GM18508 (cell line): Measurements from ENCODE around the gene NOXRED1.
A peak's percentile ranks its signal among the peaks of the same experiment; 100 is the strongest.
"Not testable (repeated sequence)": the region's sequence is repeated elsewhere in the genome, so short reads cannot be mapped to it uniquely, and the experiment has no call there.

Source experiments
- ATAC-seq: cut with Tn5 transposase; IDR thresholded peaks from one replicate; pipeline ENCODE4 v1.9.1; 2021; ENCODE audit warnings: moderate number of reproducible peaks; ENCODE audit not compliant: insufficient read depth, unreplicated experiment

The NOXRED1 gene

GRCh38 chr14:77423423-77423822 is at the start of gene NOXRED1:
Gene NOXRED1, minus strand, starts transcription at chr14:77423523. Its CDS starts 634 bp downstream, at chr14:77422889.
- ATAC-seq: no peak

- no peak for ATAC-seq
Observed at GRCh38 chr14:77470224-77470870, 47.0 kb upstream of the NOXRED1 start.

- ATAC-seq: no peak
Observed at GRCh38 chr14:77469539-77469938, 46.2 kb upstream of the NOXRED1 start.

- ATAC-seq: no peak
Observed at GRCh38 chr14:77469067-77469505, 45.8 kb upstream of the NOXRED1 start.

GRCh38 chr14:77467801-77468200 is 44.5 kb upstream of the NOXRED1 start:
- no peak for ATAC-seq

GRCh38 chr14:77459072-77459723 is 35.9 kb upstream of the NOXRED1 start:
- ATAC-seq: no peak

- peak; percentile 15 for ATAC-seq
Observed at GRCh38 chr14:77458249-77458950, 35.1 kb upstream of the NOXRED1 start.

GRCh38 chr14:77457522-77458248 is 34.4 kb upstream of the NOXRED1 start, which contains the start of the genes AHSA1 and VIPAS39:
Gene AHSA1, plus strand, starts transcription at chr14:77458093. Its CDS starts 97 bp downstream, at chr14:77458190.
Gene VIPAS39, minus strand, starts transcription at chr14:77457601. Its CDS starts 3,499 bp downstream, at chr14:77454102.
- ATAC-seq: peak; percentile 85

- no peak for ATAC-seq
Observed at GRCh38 chr14:77457115-77457521, 33.8 kb upstream of the NOXRED1 start.

- no peak for ATAC-seq
Observed at GRCh38 chr14:77455966-77456640, 32.8 kb upstream of the NOXRED1 start.

- ATAC-seq: no peak
Observed at GRCh38 chr14:77442196-77442595, 18.9 kb upstream of the NOXRED1 start.

GRCh38 chr14:77439861-77440260 is 16.5 kb upstream of the NOXRED1 start:
- ATAC-seq: no peak

GRCh38 chr14:77438596-77438995 is 15.3 kb upstream of the NOXRED1 start:
- ATAC-seq: no peak

GRCh38 chr14:77436042-77436441 is 12.7 kb upstream of the NOXRED1 start:
- no peak for ATAC-seq

- ATAC-seq: no peak
Observed at GRCh38 chr14:77426396-77426795, 3.1 kb upstream of the NOXRED1 start.

GRCh38 chr14:77424862-77425261 is 1.5 kb upstream of the NOXRED1 start:
- ATAC-seq: no peak

GRCh38 chr14:77421201-77421600 is 2.1 kb downstream of the NOXRED1 start:
- ATAC-seq: no peak

- no peak for ATAC-seq
Observed at GRCh38 chr14:77416836-77417235, 6.5 kb downstream of the NOXRED1 start.

GRCh38 chr14:77416098-77416497 is 7.2 kb downstream of the NOXRED1 start:
- ATAC-seq: not testable (repeated sequence)
